Osteocyte (in vitro differentiated cells): Measurements from ENCODE around the gene LRP1B. TPM values are rescaled to one million over a fixed set of nuclear protein-coding genes. Genes with fewer than 3 reads are reported as not detected.

Experiments
- DNase-seq: peaks from one replicate; pipeline ENCODE4 v3.0.0; 2021; ENCODE audit warnings: mixed read lengths; ENCODE audit not compliant: unreplicated experiment; ENCODE audit errors: extremely low spot score
- H3K27ac Mint-ChIP-seq: one replicate; pipeline ENCODE4 v1.8.0; 2021; ENCODE audit warnings: mild to moderate bottlenecking, mixed read lengths; ENCODE audit not compliant: unreplicated experiment
- H3K27me3 Mint-ChIP-seq: one replicate; pipeline ENCODE4 v1.8.0; 2021; ENCODE audit warnings: mixed read lengths; ENCODE audit not compliant: unreplicated experiment
- H3K36me3 Mint-ChIP-seq: one replicate; pipeline ENCODE4 v1.8.0; 2021; ENCODE audit warnings: mixed read lengths; ENCODE audit not compliant: unreplicated experiment
- H3K4me1 Mint-ChIP-seq: one replicate; pipeline ENCODE4 v1.8.0; 2021; ENCODE audit warnings: mixed read lengths; ENCODE audit not compliant: unreplicated experiment
- H3K4me3 Mint-ChIP-seq: one replicate; pipeline ENCODE4 v1.8.0; 2021; ENCODE audit warnings: mild to moderate bottlenecking, moderate library complexity, mixed read lengths; ENCODE audit not compliant: unreplicated experiment
- H3K9me3 Mint-ChIP-seq: one replicate; pipeline ENCODE4 v1.8.0; 2021; ENCODE audit warnings: mixed read lengths; ENCODE audit not compliant: unreplicated experiment
- CTCF ChIP-seq: fragments of 200-600 bp; sonication (generic); IDR thresholded peaks from 2 replicates; pipeline ENCODE4 v1.5.0; 2021; ENCODE audit warnings: antibody characterized with exemption, mild to moderate bottlenecking, moderate library complexity
- total RNA-seq: library from RNA; stranded (reverse); gene quantifications from 2 replicates; pipeline ENCODE4 v1.2.1, GENCODE V29; 2021

The LRP1B gene
- total RNA-seq, 1 donor from 2014 or later = 3.6 TPM

GRCh38 chr2:142031656-142032055, 99.2 kb downstream of the LRP1B start:
- Mint-ChIP-seq H3K4me1 (peaks cover 4% of the 10 kb centered on the region), H3K9me3 (peaks cover 6% of the 10 kb centered on the region), H3K27ac (no peak overlapping the region), H3K36me3 (no peaks in the 10 kb centered on the region), H3K4me3 (no peak overlapping the region), H3K27me3 (no peaks in the 10 kb centered on the region)
- DNase-seq = no peak
- TF ChIP-seq CTCF = no peak

GRCh38 chr2:142030735-142031134, 100.1 kb downstream of the LRP1B start:
- H3K9me3 Mint-ChIP-seq = peaks cover 2% of the 10 kb centered on the region
- DNase-seq = no peak
- no peak for TF ChIP-seq CTCF
- H3K27me3 Mint-ChIP-seq = no peaks in the 10 kb centered on the region
- no peak overlapping the region for H3K27ac Mint-ChIP-seq
- no peak overlapping the region for H3K4me3 Mint-ChIP-seq
- H3K4me1 Mint-ChIP-seq = peaks cover 3% of the 10 kb centered on the region
- no peaks in the 10 kb centered on the region for H3K36me3 Mint-ChIP-seq

- no peak overlapping the region for H3K27ac Mint-ChIP-seq
- TF ChIP-seq CTCF = no peak
- H3K27me3 Mint-ChIP-seq = no peaks in the 10 kb centered on the region
- H3K4me3 Mint-ChIP-seq = no peak overlapping the region
- H3K36me3 Mint-ChIP-seq = no peaks in the 10 kb centered on the region
- H3K4me1 Mint-ChIP-seq = peaks cover 3% of the 10 kb centered on the region
- DNase-seq = no peak
- H3K9me3 Mint-ChIP-seq = no peaks in the 10 kb centered on the region
These were observed 100.8 kb downstream of the LRP1B start for GRCh38 chr2:142029974-142030373.

GRCh38 chr2:142025394-142025793, 105.4 kb downstream of the LRP1B start:
- DNase-seq = no peak
- no peak for TF ChIP-seq CTCF
- Mint-ChIP-seq H3K36me3 (no peaks in the 10 kb centered on the region), H3K9me3 (no peaks in the 10 kb centered on the region), H3K27ac (no peak overlapping the region), H3K4me1 (no peaks in the 10 kb centered on the region), H3K27me3 (no peaks in the 10 kb centered on the region), H3K4me3 (no peak overlapping the region)

GRCh38 chr2:142020368-142020767, 110.4 kb downstream of the LRP1B start:
- no peak for TF ChIP-seq CTCF
- no peak for DNase-seq
- no peaks in the 10 kb centered on the region for H3K36me3 Mint-ChIP-seq

More at GRCh38 chr2:142020368-142020767, 110.4 kb downstream of the LRP1B start:
- Mint-ChIP-seq H3K27ac (no peak overlapping the region), H3K4me3 (no peak overlapping the region), H3K4me1 (no peaks in the 10 kb centered on the region), H3K27me3 (no peaks in the 10 kb centered on the region), H3K9me3 (no peaks in the 10 kb centered on the region)
